GM21526 (cell line): Measurements from ENCODE around the gene PRKAR1A.
A peak's percentile ranks its signal among the peaks of the same experiment; 100 is the strongest.
"Not testable (repeated sequence)": the region's sequence is repeated elsewhere in the genome, so short reads cannot be mapped to it uniquely, and the experiment has no call there.

Experiments used
- ATAC-seq: cut with Tn5 transposase; IDR thresholded peaks from one replicate; pipeline ENCODE4 v1.9.1; 2021; ENCODE audit warnings: moderate library complexity; ENCODE audit not compliant: unreplicated experiment, low FRiP score

PRKAR1A gene

DNA sequence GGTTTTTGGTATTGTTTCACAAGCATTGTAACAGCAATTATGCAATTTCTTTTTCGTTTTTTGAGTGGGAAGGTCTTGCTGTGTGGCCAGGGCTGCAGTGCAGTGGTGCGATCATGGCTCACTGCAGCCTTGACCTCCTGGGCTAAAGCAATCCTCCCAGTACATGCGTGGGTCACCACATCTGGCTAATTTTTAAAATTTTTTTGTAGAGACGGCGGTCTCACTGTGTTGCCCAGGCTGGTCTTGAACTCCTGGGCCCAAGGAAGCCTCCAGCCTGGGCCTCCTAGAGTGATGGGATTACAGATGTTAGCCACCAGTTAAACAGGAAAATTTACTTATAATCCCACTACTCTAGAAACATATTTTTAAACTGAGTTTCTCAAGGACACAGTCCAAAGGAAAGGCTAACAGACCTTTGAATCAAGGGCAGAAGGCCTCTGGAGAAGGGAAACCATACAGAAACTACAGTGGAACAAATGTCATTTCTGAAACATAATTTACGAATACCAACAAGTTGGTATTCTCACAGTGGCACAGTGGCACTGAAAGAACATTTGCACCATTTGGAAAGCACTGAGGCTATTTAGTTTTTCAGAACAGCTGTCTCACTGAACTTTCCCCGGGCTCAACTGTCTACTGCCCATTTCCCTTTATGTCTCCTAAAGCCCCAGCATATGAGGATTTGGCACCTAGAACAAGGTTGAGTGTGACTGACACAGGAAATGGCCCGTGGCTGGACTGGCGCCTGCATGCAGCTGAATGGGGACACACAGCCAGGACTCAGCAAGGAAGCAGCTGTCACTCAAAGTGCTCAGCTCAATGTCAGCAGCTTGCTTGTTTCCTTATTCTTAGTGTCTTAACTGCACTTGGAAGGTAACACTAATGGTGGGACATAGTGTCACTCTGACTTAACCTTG, 2.8 kb upstream of the PRKAR1A start:
- ATAC-seq = no peak

DNA sequence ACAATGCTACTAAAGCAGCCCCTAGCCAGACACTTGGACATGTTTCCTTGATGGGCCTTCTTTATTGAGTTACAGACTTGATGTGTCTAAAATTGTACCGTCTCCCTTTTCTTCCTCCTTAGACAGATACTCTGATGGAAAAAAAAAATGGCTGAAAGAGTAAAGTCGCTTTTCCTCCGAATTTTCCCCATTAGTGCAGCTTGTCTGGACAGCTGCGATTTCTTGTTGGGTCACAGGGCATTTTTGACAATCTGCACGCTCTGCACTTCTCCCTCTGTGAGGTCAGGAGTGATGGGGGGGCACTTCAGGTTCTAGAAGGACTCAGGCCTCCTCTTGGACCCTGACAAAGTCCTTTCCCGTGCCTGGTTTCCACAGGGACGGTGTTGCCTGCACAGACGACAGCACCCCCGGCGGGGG, 968 bp upstream of the PRKAR1A start:
- no peak for ATAC-seq

DNA sequence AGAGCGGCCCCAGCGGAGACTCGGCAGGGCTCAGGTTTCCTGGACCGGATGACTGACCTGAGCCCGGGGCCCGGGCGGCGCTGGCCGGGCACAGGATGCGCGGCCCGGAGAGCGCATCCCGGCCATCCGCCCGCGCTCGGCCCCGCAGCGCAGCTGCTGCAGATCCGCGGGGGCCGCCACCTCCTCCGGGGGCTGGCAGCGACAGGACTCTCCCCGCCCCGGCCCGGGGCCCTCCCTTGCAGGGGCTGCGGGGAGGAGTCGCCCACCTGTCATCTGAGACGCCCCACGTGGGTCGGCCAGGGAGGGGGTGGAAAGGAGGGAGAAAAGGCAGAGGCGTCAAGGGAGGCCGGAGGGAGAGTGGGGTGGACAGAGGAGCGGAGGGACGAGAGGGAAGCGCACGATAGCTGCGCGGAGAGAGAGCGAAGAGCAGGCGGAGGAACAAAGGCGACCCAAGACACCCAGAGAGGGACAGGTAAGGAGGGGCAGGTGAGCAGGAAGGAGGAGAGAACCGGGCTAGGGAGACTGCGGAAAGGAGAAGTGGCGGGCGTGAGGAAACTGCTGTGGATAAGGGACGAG, 471 bp upstream of the PRKAR1A start:
- peak; percentile 44 for ATAC-seq

DNA sequence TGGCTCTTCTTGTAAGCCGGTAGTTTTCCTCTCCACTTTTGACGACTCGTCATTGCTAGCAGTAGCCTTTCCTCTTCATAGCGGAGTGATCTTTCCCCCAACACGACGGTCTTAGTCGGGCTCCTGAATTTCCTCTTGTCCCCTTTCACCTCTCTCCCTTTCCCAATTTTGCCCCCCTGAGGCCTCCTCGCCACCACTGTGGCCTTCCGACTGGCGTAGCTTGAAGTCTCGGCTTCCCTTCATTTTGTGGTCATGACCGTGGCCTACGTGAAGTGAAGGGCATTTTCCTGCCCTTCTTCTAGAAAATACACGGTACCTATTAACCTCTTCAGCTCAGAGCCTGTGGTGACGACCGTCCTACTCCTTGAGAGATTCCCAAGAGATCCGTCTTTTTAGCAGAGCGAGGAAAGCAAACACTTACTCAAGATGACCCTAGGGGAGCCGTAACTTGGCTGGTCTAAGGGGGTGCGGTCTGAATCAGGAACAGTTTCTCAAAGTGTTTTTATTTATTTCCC, 787 bp downstream of the PRKAR1A start:
- ATAC-seq = no peak

DNA sequence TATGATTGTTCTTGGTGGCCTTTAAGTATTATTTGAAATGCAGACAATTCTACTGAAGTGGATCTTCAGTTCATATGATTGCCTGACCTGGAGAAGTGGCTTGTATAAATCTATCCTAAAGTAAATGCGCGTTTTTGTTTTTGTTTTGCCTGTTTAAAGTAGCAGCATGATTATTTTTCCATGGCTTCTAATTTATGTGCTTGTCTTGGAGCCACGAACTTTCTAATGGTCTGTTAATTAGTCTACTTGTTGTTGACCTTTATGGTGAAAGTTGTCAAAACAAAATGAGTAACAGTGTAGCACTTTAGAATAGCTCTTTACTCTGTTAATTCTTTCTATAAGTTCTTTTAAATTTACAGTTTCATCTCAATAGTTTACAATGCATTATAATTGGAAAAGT, 1.7 kb downstream of the PRKAR1A start:
- no peak for ATAC-seq

DNA sequence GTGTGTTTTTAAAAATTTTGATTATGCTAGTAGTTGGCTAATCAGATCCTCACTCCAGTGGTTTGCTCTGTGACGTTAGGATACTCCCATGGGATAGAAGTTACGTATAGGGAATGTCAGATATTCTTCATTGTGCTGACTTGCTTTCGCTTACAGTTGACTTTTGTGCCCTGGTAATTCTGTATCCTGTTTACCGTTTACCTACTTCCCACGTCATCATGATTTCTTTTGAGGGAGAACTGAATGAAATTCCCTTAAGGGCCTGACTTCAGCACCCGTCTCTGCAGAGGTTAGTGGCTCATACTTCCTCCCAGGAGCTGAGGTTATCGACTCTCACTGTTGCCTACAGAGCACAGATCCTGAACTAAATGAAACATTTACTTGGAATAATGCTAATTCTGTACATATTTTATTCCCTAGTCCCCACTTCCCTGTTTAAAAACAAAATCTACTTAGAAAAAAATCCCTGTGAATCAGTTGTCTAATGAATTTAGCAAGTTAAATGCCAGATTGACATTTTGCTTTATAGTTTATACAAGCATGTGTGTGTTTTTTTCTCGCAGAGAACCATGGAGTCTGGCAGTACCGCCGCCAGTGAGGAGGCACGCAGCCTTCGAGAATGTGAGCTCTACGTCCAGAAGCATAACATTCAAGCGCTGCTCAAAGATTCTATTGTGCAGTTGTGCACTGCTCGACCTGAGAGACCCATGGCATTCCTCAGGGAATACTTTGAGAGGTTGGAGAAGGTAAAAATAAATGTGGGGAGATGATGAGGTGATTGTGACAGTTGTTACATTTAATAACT, 2.8 kb downstream of the PRKAR1A start:
- ATAC-seq = no peak

DNA sequence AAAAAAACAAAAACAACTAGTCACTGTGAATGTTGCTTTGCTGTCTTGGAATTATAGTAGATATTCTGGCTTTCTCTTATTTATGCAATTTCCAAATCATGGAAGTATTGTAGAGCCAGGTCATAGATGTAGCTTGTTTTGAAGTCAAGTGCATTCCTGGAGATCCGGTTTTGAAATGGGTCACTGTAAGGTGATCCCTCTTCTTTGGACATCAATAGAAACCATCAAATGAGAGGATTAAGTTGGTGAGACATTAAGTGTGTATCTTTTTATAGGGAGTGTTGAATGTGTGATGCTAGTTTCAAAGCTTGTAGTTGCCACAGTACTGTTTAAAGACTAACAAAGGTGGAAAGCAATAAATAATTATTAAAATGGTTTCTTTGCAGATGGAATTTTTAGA, 4.5 kb downstream of the PRKAR1A start:
- ATAC-seq = no peak

DNA sequence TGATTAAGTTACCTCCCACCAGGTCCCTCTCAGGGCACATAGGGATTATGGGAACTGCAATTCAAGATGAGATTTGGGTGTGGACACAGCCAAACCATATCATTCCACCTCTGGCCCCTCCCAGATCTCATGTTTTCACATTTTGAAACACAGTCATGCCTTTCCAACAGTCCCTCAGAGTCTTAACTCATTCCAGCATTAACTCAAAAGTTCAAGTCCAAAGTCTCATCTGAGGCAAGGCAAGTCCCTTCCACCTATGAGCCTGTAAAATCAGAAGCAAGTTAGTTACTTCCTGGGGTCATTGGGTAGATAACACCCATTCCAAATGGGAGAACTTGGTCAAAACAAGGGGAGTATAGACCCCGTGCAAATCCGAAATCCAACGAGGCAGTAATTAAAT, 5.4 kb downstream of the PRKAR1A start:
- not testable (repeated sequence) for ATAC-seq

DNA sequence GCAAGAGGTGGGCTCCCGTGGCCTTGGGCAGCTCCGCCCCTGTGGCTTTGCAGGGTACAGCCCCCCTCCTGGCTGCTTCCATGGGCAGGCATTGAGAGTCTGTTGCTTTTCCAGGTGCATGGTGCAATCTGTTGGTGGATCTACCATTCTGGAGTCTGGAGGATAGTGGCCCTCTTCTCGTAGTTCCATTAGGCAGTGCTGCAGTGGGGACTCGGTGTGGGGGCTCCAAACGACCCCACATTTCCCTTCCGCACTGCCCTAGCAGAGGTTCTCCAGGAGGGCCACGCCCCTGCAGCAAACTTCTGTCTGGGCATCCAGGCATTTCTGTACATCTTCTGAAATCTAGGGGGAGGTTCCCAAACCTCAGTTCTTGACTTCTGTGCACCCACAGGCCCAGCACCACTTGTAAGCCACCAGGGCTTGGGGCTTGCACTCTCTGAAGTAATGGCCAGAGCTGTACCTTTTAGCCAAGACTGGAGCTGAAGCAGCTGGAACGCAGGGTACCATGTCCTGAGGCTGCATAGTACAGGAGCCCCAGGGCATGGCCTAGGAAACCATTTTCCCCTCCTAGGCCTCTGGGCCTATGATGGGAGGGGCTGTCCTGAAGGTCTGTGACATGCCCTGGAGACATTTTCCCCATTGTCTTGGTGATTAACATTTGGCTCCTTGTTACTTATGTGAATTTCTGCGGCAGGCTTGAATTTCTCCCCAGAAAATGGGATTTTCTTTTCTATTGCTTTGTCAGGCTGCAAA, 6.0 kb downstream of the PRKAR1A start:
- no peak for ATAC-seq

DNA sequence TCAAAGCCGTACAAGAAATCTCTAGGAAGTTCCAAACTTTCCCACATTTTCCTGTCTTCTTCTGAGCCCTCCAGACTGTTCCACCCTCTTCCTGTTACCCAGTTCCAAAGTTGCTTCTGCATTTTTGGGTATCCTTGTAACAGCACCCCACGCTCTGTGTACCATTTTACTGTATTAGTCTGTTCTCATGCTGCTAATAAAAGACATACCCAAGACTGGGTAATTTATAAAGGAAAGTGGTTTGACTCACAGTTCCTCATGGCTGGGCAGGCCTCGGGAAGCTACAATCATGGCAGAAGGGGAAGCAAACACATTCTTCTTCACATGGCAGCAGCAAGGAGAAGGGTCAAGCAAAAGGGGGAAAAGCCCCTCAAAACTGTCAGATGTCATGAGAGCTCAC, 6.8 kb downstream of the PRKAR1A start:
- not testable (repeated sequence) for ATAC-seq

DNA sequence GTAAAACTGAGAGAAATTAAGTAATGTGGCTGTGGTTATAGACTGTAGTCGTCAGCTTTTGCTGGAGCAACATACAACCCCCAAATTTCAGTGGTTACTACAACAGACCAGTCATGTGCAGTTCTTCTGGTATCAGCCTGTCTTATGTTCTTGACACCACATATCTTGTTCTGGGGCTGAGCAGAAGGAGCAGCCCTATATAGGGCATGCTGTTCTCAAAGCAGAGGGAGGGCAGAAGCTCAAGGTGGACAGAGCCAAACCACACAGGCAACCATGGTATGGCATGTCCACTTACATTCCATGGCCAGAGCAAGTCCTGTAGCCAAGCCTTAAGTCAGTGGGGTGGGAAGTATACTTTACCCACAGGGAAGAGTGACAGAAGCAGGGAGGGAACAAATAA, 7.7 kb downstream of the PRKAR1A start:
- no peak for ATAC-seq

DNA sequence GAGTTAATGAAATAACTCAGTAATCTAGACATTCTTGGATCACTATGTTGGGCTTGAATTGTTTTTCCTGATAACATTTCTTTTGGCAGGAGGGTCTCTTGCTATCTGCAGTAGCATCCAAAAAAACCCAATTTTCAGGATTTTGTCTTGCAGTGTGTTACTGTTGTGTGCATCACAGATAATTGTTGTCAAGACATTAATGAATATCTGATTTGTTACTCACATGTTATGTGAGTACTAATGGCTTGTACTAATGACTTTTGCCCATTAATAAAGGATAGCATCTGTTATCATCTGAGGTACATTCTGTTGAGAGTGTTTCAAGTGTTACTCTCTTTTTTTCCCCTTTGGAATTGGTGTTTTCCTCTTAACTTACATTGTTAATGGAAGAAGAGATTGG, 10.0 kb downstream of the PRKAR1A start:
- no peak for ATAC-seq

DNA sequence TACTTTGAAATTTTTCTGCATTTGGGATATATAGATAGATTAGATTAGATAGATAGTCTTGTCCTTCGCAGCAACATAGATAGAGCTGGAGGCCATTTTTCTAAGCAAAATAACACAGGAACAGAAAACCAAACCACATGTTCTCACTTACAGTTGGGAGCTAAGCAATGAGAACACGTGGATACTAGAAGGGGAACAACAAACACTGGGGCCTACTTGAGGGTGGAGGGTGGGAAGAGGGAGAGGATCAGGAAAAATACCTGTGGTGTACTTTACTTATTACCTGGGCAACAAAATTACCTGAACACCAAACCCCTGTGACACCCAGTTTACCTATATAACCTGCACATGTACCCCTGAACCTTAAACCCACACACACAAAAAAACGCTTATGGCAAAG, 14.3 kb downstream of the PRKAR1A start:
- no peak for ATAC-seq

DNA sequence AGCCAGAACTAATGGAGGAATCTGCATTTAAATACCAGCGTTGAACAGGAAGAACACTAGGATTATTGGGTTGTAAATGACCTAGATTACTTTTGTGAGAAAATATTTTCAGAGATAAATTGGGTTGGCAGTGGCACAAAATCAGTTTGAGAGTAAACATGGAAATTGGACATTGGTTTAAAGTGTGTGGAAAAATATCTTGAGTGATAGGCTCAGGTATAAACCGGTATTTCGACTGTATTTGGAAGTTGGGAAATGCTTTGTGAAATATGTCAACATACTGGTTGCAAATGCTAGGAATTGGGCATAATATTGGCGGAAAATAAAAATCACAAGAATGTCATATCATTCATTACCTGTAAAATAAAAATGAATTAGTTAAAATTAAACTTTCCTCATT, 15.1 kb downstream of the PRKAR1A start:
- no peak for ATAC-seq

DNA sequence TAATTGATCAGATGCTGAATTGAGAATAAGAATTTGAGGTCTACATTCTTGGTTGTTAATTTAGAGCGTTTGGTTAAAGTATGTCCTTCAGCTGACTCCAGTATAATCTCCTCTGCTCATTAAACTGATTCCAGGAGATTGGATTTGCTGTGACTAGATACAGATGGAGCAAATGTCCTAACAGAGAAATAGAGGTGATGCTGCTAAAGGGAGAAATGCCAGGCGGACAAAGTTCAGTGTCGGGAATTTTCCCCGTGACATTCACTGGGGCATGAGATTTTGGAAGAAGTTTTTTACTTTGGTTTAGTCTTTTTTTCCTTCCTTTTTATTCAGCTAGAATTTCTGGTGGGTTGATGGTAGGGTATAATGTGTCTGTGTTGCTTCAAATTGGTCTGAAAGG, 19.0 kb downstream of the PRKAR1A start:
- no peak for ATAC-seq

DNA sequence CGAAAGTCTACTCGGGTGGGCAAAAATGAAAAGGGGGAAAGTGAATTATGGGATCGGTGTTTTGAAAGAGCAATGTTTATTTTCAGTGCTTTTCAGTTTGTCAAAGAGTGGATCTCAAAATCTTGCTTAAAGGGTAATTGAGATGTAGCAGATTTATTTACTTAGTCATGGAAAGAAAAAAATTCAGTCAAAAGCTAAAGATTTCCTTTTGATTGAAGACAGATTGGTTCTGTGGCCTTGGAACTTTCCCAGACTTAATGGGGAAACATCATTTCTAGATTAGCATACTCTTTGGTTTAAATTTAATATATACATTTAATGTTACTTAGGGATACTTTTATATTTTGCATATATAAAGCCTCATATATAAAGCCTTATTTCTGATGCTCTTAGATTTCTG, 20.6 kb downstream of the PRKAR1A start:
- ATAC-seq = no peak

DNA sequence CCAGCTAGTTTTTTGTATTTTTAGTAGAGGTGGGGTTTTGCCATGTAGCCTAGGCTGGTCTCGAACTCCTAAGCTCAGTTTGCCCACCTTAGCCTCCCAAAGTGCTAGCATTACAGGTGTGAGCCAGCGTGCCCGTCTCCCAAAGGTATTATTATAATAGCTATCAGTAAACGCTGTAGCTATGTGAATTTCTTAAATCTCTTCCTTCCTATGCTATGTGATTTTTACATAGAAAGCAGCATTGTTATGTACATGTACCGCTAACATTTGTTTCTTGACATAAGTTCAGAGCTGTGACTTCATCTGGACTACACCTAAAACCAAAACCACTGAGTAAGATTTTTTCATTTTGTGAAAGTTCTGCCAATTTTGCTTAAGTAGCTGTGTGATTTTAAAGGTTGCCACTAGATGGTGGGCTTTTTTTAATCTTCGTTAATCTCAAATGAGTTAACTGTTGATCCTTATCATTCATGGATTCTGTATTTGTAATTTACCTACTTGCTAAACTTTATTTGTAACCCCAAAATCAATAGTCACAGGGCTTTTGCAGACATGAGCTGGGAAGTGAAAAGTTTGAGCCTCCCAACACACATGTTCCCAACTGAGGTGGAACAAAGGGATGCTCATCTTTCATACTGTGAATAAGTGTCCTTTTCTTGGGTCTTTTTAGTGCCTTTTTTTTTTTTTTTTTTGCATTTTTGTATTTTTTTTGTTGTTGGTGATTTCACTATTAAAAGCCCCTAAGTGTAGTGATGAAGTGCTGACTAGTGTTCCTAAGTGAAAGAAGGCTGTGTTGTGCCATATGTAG, 21.9 kb downstream of the PRKAR1A start:
- ATAC-seq = no peak

DNA sequence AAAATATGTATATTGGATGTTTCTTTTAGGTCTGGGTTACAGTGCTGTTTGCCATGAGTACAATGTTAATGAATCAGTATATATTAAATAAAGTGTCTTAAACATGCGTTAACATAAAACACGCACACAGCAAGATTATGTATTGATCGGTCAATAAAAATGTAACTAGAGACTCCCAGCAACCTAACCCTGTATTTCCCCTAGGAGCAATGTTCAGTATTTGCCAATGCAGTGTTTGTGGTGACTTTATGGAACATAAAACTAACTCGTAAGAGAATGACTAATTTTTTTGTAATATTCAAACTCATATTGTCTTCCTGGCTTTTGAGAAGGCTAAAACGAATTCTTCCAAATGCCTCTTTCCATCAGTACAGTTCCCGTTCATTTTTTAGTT, 22.5 kb downstream of the PRKAR1A start:
- ATAC-seq = no peak

DNA sequence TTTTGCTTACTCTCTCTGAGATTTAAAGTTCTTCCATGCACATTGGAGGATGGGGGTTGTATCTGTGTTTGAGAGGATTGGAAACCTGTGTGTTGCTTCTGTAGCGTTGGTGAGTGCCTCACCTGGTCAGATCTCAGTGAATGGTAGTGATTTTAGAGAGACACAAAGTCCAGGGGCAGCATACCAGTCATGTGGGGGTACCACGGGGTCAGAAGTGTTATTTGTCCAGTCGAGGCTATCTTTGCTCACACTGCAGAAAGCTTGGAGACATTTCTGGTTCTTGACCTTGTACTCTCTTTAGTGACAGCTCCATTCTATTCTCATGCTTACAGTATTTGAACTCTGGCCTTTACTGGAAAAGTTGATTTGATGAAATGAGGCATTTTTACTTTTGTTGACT, 23.7 kb downstream of the PRKAR1A start:
- no peak for ATAC-seq
